Activated CD4-positive, CD25-positive, alpha-beta regulatory T cell treated with anti-CD3 and anti-CD28 coated beads, Interleukin-2, amount 50 U/mL, for 72 hours (primary cell): ENCODE measurements around the gene MAP4.
A peak's percentile ranks its signal among the peaks of the same experiment; 100 is the strongest.

Experiments
- DNase-seq: peaks from one replicate; pipeline ENCODE4 v3.0.0; 2021

MAP4 gene

GRCh38 chr3:47825590-47825989 is 190.6 kb downstream of the MAP4 start:
- DNase-seq = no peak

GRCh38 chr3:47824541-47825473 is 191.4 kb downstream of the MAP4 start:
- DNase-seq = peak; percentile 81

- no peak for DNase-seq
Measured at GRCh38 chr3:47817609-47818008, 198.6 kb downstream of the MAP4 start.

GRCh38 chr3:47813551-47814177 is 202.6 kb downstream of the MAP4 start:
- no peak for DNase-seq

- no peak for DNase-seq
Measured at GRCh38 chr3:47804577-47804976, 211.6 kb downstream of the MAP4 start.

- DNase-seq = no peak
Measured at GRCh38 chr3:47803480-47804025, 212.7 kb downstream of the MAP4 start.

- DNase-seq = peak; percentile 84
Measured at GRCh38 chr3:47802734-47803479, 213.3 kb downstream of the MAP4 start, which contains the start of gene DHX30. Gene DHX30, plus strand, starts transcription at chr3:47803138. Its CDS starts 7,546 bp downstream, at chr3:47810684.
